Activated CD4-positive, CD25-positive, alpha-beta regulatory T cell treated with anti-CD3 and anti-CD28 coated beads, Interleukin-2, amount 50 U/mL, for 16 hours (primary cell): ENCODE results near the gene ZSWIM9.
"Not testable (repeated sequence)": the region's sequence is repeated elsewhere in the genome, so short reads cannot be mapped to it uniquely, and the experiment has no call there.

Experiments used
- DNase-seq: peaks from one replicate; pipeline ENCODE4 v3.0.0-alpha.2; 2020; ENCODE audit warnings: low read depth, low spot score

ZSWIM9 gene

GRCh38 chr19:48213959-48214358, 43.5 kb downstream of the ZSWIM9 start:
- no peak for DNase-seq

DNA sequence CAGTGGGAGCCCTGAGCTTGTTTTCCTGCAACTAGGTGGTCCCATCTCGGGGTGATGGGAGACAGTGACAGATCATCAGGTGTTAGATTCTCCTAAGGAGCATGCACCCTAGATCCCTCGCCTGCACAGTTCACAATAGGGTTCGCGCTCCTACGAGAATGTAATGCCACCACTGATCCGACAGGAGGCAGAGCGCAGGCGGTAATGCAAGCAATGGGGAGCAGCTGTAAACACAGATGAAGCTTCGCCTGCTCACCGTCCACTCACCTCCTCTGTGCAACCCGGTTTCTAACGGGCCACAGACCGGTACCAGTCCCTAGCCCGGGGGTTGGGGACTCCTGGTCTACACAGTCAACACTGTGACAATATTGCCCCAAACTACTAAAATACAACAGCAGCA, 46.5 kb downstream of the ZSWIM9 start:
- no peak for DNase-seq

DNA sequence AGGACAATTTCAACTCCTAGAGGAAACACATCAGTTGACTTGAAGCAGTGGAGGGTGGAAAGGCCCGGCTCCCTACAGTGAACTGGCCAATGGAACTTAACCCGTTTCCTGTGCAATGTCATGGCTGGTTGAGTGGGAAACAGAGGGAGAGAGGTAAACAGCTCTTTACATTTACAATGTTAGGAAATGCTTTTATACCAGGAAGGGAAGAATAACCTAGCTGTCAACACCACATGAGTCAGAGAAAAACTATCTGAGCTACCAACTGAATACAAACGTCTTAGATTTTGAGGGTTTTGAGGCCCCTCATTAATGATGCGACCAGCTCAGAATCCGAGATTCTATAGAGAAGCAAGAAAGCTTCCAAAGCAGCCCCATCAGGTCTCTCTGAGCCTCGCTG, 48.5 kb downstream of the ZSWIM9 start:
- DNase-seq, result no peak

GRCh38 chr19:48220784-48221183, 50.3 kb downstream of the ZSWIM9 start:
- DNase-seq, result not testable (repeated sequence)

DNA sequence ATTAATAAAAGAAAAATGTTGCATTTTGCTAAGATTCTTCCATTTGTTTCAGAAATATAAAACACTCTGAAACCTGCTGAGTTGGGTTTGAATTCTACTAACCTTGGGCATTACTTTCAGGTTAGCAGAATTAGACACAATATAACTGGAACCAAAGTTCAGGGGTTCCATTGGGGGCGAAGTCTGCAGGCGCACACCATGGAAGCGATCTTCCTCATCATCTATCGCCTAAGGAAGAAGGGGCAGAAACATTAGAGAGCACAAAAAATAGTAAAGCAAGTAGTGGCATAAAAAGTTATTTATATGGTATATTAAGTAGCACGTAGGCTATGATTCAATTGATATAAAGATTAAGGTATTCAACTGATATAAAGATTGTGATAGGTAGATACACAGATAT, 51.1 kb downstream of the ZSWIM9 start:
- no peak for DNase-seq

- no peak for DNase-seq
Measured at GRCh38 chr19:48230555-48231129, 60.2 kb downstream of the ZSWIM9 start.

- DNase-seq, result no peak
Measured at GRCh38 chr19:48237057-48237456, 66.6 kb downstream of the ZSWIM9 start.

- DNase-seq, result no peak
Measured at GRCh38 chr19:48239120-48239519, 68.6 kb downstream of the ZSWIM9 start.

GRCh38 chr19:48239582-48240141, 69.2 kb downstream of the ZSWIM9 start:
- DNase-seq, result no peak

DNA sequence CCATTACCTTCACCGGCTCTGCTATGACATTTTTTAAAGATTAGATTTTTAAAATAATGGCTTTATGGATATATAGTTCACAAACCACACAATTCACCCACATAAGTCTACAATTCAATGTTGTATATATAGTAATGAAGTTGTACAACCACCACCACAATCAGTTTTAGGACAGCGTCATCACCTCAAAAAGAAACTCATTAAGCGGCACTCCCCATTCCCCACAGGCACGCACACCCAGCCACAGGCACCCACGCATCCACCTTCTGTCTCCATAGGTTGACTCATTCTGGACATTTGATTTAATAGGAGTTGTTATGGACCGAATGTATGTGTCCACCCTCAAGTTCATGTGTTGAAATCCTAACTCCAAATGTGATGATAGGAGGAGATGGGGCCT, 71.3 kb downstream of the ZSWIM9 start:
- DNase-seq, result not testable (repeated sequence)

- peak; percentile 9 for DNase-seq
Measured at GRCh38 chr19:48244281-48244680, 73.8 kb downstream of the ZSWIM9 start.

GRCh38 chr19:48246101-48246500, 75.6 kb downstream of the ZSWIM9 start:
- DNase-seq, result no peak

- no peak for DNase-seq
Measured at GRCh38 chr19:48247212-48247611, 76.7 kb downstream of the ZSWIM9 start.
